Measurements from ENCODE around the gene RNF126.

RNF126 gene

GRCh38 chr19:662207-662961 lies 630 bp downstream of the RNF126 start:
- peak; percentile 26 to 61 (median 39) for DNase-seq

- peak; percentile 19 to 50 (median 30) for DNase-seq
These were observed 1.4 kb downstream of the RNF126 start for GRCh38 chr19:661427-662196.

GRCh38 chr19:660793-661426 lies 2.1 kb downstream of the RNF126 start:
- no peak for DNase-seq

GRCh38 chr19:658916-659839 lies 3.8 kb downstream of the RNF126 start:
- DNase-seq, result no peak

GRCh38 chr19:658059-658839 lies 4.8 kb downstream of the RNF126 start:
- no peak for DNase-seq

- DNase-seq, result no peak
These were observed 5.4 kb downstream of the RNF126 start for GRCh38 chr19:657611-658010.

- no peak for DNase-seq
These were observed 6.1 kb downstream of the RNF126 start for GRCh38 chr19:656751-657559.

- no peak for DNase-seq
These were observed 7.3 kb downstream of the RNF126 start for GRCh38 chr19:655691-656090.

GRCh38 chr19:653425-653824 lies 9.6 kb downstream of the RNF126 start:
- DNase-seq, result no peak

GRCh38 chr19:652467-653389 lies 10.3 kb downstream of the RNF126 start:
- no peak for DNase-seq

- DNase-seq, result no peak
These were observed 11.0 kb downstream of the RNF126 start for GRCh38 chr19:651991-652390.

GRCh38 chr19:651114-651818 lies 11.7 kb downstream of the RNF126 start:
- DNase-seq, result no peak

GRCh38 chr19:650121-650520 lies 12.9 kb downstream of the RNF126 start:
- no peak for DNase-seq

- DNase-seq, result no peak
These were observed 13.9 kb downstream of the RNF126 start for GRCh38 chr19:648904-649801.

- no peak for DNase-seq
These were observed 14.7 kb downstream of the RNF126 start for GRCh38 chr19:648305-648704.

- no peak for DNase-seq
These were observed 15.3 kb downstream of the RNF126 start for GRCh38 chr19:647566-648284.
